Smooth muscle cell of the coronary artery (primary cell): ENCODE data around the gene ZYX. TPM values are rescaled to one million over a fixed set of nuclear protein-coding genes. Genes with fewer than 3 reads are reported as not detected.

Source experiments
- total RNA-seq: library from RNA; depleted of rRNA; stranded (reverse); fragments of >200 nt; gene quantifications from 2 replicates; pipeline ENCODE4 v1.2.3, GENCODE V29; 2014; ENCODE audit warnings: low replicate concordance

ZYX gene, protein sequence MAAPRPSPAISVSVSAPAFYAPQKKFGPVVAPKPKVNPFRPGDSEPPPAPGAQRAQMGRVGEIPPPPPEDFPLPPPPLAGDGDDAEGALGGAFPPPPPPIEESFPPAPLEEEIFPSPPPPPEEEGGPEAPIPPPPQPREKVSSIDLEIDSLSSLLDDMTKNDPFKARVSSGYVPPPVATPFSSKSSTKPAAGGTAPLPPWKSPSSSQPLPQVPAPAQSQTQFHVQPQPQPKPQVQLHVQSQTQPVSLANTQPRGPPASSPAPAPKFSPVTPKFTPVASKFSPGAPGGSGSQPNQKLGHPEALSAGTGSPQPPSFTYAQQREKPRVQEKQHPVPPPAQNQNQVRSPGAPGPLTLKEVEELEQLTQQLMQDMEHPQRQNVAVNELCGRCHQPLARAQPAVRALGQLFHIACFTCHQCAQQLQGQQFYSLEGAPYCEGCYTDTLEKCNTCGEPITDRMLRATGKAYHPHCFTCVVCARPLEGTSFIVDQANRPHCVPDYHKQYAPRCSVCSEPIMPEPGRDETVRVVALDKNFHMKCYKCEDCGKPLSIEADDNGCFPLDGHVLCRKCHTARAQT
- total RNA-seq = 6.3 and 25.7 TPM in 2 replicates

GRCh38 chr7:143380646-143381426 is at the start of gene ZYX:
Gene ZYX, plus strand, starts transcription at chr7:143381345. Its CDS starts 227 bp downstream, at chr7:143381572.

DNA sequence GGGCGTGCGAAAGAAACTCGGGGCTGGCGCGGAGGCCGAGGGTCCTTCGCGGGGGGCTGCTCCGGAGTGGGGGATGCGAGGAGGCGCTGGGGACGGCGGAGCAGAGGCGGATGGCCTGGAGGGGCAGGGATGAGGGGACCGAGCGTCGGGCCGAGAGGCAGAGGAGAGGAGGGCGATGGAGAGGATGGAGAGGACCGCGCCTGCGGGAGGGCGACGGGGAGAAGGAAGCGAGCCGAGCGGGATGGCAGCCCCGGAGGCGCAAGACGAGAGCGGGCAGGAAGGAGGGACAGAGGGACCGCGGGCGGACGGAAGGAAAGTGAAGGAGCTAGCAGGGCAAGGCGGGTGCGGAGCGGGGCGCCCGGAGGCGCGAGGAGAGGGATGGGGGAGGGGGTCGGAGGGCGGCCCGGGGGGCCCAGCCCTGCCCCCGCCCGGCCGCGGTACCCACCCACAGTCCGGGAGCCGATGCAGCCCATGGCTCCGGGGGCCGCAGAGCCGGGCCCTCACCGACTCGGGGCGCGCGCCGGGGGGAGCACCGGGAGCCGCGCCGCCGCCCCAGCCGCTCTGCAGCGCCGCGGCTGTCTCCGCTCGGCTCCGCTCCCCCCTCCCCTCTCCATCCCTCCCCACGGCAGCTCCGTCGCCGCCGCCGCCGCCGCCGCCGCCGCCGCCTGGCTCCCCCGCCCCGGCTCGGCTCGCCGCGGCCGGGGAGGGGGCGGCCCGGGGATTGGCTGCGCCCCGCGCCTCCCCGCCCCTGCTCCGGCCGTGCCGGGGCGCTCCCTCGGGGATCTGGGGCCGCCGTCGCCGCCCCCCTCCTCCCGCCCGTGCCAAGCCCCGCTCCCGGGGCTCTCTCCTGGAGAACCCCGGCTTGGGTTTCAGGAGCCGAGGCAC is 18.8 kb upstream of the ZYX start, which contains the start of gene FAM131B:
FAM131B (minus strand) TSS at position 583 of the 885 bp plus-strand sequence; CDS start at position 473, 110 bp downstream.

GRCh38 chr7:143408686-143409561 is 27.8 kb downstream of the ZYX start, which contains the start of gene EPHA1:
Gene EPHA1, minus strand, starts transcription at chr7:143408856. Its CDS starts 51 bp downstream, at chr7:143408805.

Other genes starting within 250 kb of the ZYX start
- gene PIP, start 249.3 kb upstream of the ZYX start, total RNA-seq = not detected in 2 replicates
- 0.35 TPM in 1 of 2 replicates, not detected in the other for gene TAS2R39, start 197.9 kb upstream of the ZYX start, total RNA-seq
- gene TAS2R40, start 159.3 kb upstream of the ZYX start, total RNA-seq = not detected in 2 replicates
- gene GSTK1, start 117.9 kb upstream of the ZYX start, total RNA-seq = 39.1 and 72.5 TPM in 2 replicates
- gene TMEM139, start 96.4 kb upstream of the ZYX start, total RNA-seq = not detected in 2 replicates
- 6.7 and 9.7 TPM in 2 replicates for gene CASP2, start 93.0 kb upstream of the ZYX start, total RNA-seq
- not detected in 2 replicates for gene CLCN1, start 65.2 kb upstream of the ZYX start, total RNA-seq
- 0.98 and 2.7 TPM in 2 replicates for gene FAM131B, start 18.6 kb upstream of the ZYX start, total RNA-seq
- gene EPHA1, start 27.5 kb downstream of the ZYX start, total RNA-seq = not detected in 2 replicates
- not detected in 2 replicates for gene TAS2R60, start 62.1 kb downstream of the ZYX start, total RNA-seq
- gene TAS2R41, start 96.5 kb downstream of the ZYX start, total RNA-seq = not detected in 2 replicates
- gene CTAGE15, start 190.5 kb downstream of the ZYX start, total RNA-seq = not detected in 2 replicates
- gene TCAF2, start 239.6 kb downstream of the ZYX start, total RNA-seq = 1.4 and 2.1 TPM in 2 replicates